Panc1 (cell line): ENCODE results near the gene CELSR2. TPM values are rescaled to one million over a fixed set of nuclear protein-coding genes. Genes with fewer than 3 reads are reported as not detected.

Experiments
- ATAC-seq: fragments of 200-7000 bp; cut with Tn5 transposase; 2 replicates; pipeline ENCODE4 v1.9.1; 2020; ENCODE audit warnings: mild to moderate bottlenecking, moderate library complexity
- BruUV-seq: library from RNA; stranded (reverse); fragments of 400-500 nt; replicated peaks from 2 replicates; lab custom pipeline; 2021; lab: Mats Ljungman, UMichigan
- CTCF ChIA-PET: fragments of 300-600 bp; sonication (Branson Sonifier 250); formaldehyde crosslinking; loops from one replicate; lab custom pipeline; 2022; ENCODE audit warnings: antibody characterized with exemption; lab: Charles Lee
- POLR2A ChIA-PET: fragments of 300-600 bp; sonication (Branson Sonifier 250); formaldehyde crosslinking; loops from one replicate; lab custom pipeline; 2022; ENCODE audit warnings: antibody characterized with exemption; lab: Charles Lee
- DNase-seq: peaks from one replicate; pipeline ENCODE4 v3.0.0-alpha.2; 2010; ENCODE audit warnings: low read depth, low spot score
- H3K27ac ChIP-seq: 2 replicates; pipeline ENCODE4 v1.5.1; 2011; ENCODE audit warnings: mild to moderate bottlenecking, low read length, inconsistent platforms
- H3K27me3 ChIP-seq: fragments of 200-500 bp; sonication (Bioruptor generic); 2 replicates; pipeline ENCODE4 v1.6.0; 2014; ENCODE audit warnings: low read length, inconsistent platforms; ENCODE audit not compliant: control insufficient read depth, insufficient read depth
- H3K36me3 ChIP-seq: fragments of 200-500 bp; sonication (Bioruptor generic); 2 replicates; pipeline ENCODE4 v1.5.1; 2014; ENCODE audit warnings: inconsistent platforms, mild to moderate bottlenecking, low read length, moderate library complexity; ENCODE audit not compliant: control insufficient read depth, insufficient read depth
- H3K4me1 ChIP-seq: 2 replicates; pipeline ENCODE4 v1.5.1; 2011; ENCODE audit warnings: inconsistent platforms, mild to moderate bottlenecking, low read length, moderate library complexity; ENCODE audit not compliant: control insufficient read depth, insufficient read depth
- H3K4me3 ChIP-seq, 2 experiments: 2 replicates each; pipeline ENCODE4 v1.5.1; 2011 to 2012; ENCODE audit warnings: low read depth in 2 of 2, low read length in 2 of 2, mild to moderate bottlenecking in 2 of 2, inconsistent platforms in 1 of 2, moderate library complexity in 1 of 2
- H3K9me3 ChIP-seq: fragments of 200-500 bp; sonication (Bioruptor generic); 2 replicates; pipeline ENCODE4 v1.5.1; 2014; ENCODE audit warnings: low read depth, mild to moderate bottlenecking, inconsistent platforms, low read length, moderate library complexity; ENCODE audit not compliant: control insufficient read depth, insufficient read depth
- POLR2AphosphoS5 ChIP-seq: IDR thresholded peaks from 2 replicates; pipeline ENCODE4 v1.6.1; 2012; ENCODE audit warnings: mild to moderate bottlenecking, low read depth, low read length, moderate library complexity
- SIN3A ChIP-seq: IDR thresholded peaks from 2 replicates; pipeline ENCODE4 v1.6.1; 2012; ENCODE audit warnings: low read depth, mild to moderate bottlenecking, low read length, moderate library complexity, borderline replicate concordance; ENCODE audit not compliant: insufficient read depth
- TCF7L2 ChIP-seq: IDR thresholded peaks from 2 replicates; pipeline ENCODE4 v1.6.1; 2011; ENCODE audit warnings: mild to moderate bottlenecking, low read depth, low read length, inconsistent platforms
- in situ Hi-C: cut with HindIII; loops from 2 replicates; pipeline ENCODE4 v1.10.0; 2016; ENCODE audit warnings: low sequenced_read_pairs, low pct_unique_long_range_greater_than_20kb
- intact Hi-C: fragments of 100-400 bp; cut with micrococcal nuclease; formaldehyde crosslinking; loops from one replicate; pipeline ENCODE4 v1.10.0; 2022; ENCODE audit not compliant: unreplicated experiment
- total RNA-seq: library from RNA; stranded (reverse); gene quantifications from one replicate; pipeline ENCODE4 v1.2.1, GENCODE V29; 2021; ENCODE audit not compliant: unreplicated experiment
- TF ChIP-seq, protein P1 (sequence below): fragments of 450-650 bp; IDR thresholded peaks from 2 replicates; pipeline ENCODE4 v1.5.1; 2017; ENCODE audit warnings: mild to moderate bottlenecking
- TF ChIP-seq, protein P2 (sequence below), 2 experiments: IDR thresholded peaks; 2 replicates each; pipeline ENCODE4 v1.6.1; 2011 to 2012; ENCODE audit warnings: low read depth in 2 of 2, control low read depth in 1 of 2, low read length in 1 of 2, mild to moderate bottlenecking in 1 of 2, moderate library complexity in 1 of 2; ENCODE audit not compliant: insufficient read depth in 1 of 2

The CELSR2 gene
- total RNA-seq, 1 experiment from 2014 or later, result 4.1 TPM

DNA sequence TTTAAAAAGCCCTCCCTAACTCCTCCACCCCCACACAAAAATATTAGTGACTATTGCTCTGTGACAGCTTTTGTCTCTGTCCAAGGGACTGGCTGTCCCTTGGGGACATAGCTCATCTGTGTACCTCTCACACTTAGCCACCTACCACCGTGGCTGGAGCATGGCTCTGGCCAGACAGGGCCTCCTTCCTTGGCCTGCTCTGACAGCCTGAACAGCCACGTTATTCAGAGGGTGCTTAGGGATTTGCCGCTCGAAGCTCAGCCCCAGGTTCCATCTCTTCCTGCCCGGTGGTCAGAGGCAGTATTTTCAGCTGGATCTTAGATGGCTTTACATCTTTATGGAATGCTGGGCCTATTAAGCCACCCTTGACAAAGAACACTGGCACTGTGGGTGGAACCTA is 6.1 kb upstream of the CELSR2 start:
- no TSS peak for BruUV-seq
- no peak overlapping the region for H3K4me3 ChIP-seq
- no peak for ATAC-seq
- ChIA-PET CTCF (no interaction called here), POLR2A (no interaction called here)
- no peak overlapping the region for H3K27ac ChIP-seq
- H3K36me3 ChIP-seq, result no peaks in the 10 kb centered on the region
- H3K9me3 ChIP-seq, result no peaks in the 10 kb centered on the region
- intact Hi-C loops (no loop called here), in situ Hi-C loops (no loop called here)
- no peak for TF ChIP-seq SIN3A
- TF ChIP-seq, protein P1, sequence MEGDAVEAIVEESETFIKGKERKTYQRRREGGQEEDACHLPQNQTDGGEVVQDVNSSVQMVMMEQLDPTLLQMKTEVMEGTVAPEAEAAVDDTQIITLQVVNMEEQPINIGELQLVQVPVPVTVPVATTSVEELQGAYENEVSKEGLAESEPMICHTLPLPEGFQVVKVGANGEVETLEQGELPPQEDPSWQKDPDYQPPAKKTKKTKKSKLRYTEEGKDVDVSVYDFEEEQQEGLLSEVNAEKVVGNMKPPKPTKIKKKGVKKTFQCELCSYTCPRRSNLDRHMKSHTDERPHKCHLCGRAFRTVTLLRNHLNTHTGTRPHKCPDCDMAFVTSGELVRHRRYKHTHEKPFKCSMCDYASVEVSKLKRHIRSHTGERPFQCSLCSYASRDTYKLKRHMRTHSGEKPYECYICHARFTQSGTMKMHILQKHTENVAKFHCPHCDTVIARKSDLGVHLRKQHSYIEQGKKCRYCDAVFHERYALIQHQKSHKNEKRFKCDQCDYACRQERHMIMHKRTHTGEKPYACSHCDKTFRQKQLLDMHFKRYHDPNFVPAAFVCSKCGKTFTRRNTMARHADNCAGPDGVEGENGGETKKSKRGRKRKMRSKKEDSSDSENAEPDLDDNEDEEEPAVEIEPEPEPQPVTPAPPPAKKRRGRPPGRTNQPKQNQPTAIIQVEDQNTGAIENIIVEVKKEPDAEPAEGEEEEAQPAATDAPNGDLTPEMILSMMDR, result no peak
- TF ChIP-seq, protein P2, sequence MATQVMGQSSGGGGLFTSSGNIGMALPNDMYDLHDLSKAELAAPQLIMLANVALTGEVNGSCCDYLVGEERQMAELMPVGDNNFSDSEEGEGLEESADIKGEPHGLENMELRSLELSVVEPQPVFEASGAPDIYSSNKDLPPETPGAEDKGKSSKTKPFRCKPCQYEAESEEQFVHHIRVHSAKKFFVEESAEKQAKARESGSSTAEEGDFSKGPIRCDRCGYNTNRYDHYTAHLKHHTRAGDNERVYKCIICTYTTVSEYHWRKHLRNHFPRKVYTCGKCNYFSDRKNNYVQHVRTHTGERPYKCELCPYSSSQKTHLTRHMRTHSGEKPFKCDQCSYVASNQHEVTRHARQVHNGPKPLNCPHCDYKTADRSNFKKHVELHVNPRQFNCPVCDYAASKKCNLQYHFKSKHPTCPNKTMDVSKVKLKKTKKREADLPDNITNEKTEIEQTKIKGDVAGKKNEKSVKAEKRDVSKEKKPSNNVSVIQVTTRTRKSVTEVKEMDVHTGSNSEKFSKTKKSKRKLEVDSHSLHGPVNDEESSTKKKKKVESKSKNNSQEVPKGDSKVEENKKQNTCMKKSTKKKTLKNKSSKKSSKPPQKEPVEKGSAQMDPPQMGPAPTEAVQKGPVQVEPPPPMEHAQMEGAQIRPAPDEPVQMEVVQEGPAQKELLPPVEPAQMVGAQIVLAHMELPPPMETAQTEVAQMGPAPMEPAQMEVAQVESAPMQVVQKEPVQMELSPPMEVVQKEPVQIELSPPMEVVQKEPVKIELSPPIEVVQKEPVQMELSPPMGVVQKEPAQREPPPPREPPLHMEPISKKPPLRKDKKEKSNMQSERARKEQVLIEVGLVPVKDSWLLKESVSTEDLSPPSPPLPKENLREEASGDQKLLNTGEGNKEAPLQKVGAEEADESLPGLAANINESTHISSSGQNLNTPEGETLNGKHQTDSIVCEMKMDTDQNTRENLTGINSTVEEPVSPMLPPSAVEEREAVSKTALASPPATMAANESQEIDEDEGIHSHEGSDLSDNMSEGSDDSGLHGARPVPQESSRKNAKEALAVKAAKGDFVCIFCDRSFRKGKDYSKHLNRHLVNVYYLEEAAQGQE (IDR thresholded peaks at IDR 0.05; ENCODE audit: insufficient read depth in 1 of 2, low read depth in 2 of 2, low read length in 1 of 2), result no peak
- no peak for TF ChIP-seq TCF7L2
- TF ChIP-seq POLR2AphosphoS5, result no peak
- no peaks in the 10 kb centered on the region; the same call in 1 of the 2 replicates for H3K4me1 ChIP-seq
- H3K27me3 ChIP-seq, result no peaks in the 10 kb centered on the region
- no peak for DNase-seq

DNA sequence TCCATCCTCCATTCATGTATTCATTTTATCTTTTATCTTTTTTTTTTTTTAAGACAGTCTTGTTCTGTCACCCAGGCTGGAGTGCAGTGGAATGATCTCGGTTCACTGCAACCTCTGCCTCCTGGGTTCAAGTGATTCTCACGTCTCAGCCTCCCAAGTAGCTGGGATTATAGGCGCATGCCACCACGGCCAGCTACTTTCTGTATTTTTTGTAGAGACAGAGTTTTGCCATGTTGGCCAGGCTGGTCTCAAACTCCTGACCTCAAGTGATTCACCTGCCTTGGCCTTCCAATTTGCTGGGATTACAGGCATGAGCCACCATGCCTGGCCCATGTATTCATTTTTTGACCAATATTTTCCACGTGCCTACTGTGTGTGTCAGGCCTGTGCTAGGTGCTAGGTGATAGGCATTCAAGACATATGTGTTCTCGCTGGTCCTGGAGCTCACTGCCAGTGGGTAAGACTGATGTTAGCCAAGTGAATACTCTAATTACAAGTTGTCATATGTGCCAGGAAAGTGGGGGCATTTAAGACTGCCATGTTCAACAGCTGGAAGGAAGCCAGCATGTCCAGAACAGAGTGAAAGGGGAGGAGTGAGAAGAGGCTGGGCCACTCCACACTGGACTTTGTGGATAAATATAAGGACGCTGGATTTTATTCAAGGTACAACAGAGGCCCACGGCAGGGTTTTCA is 5.3 kb upstream of the CELSR2 start:
- Histone ChIP-seq H3K4me3 (no peak overlapping the region), H3K4me1 (peaks cover 2% of the 10 kb centered on the region), H3K27me3 (no peaks in the 10 kb centered on the region), H3K27ac (no peak overlapping the region), H3K36me3 (no peaks in the 10 kb centered on the region), H3K9me3 (no peaks in the 10 kb centered on the region)
- in situ Hi-C loops (no loop called here), intact Hi-C loops (no loop called here)
- CTCF ChIA-PET, result no interaction called here
- no peak for TF ChIP-seq TCF7L2
- TF ChIP-seq, protein P2 (IDR thresholded peaks at IDR 0.05; ENCODE audit: insufficient read depth in 1 of 2, low read depth in 2 of 2, low read length in 1 of 2), result no peak
- TF ChIP-seq, protein P1, result no peak
- TF ChIP-seq SIN3A, result no peak
- no peak for TF ChIP-seq POLR2AphosphoS5
- no TSS peak for BruUV-seq
- ATAC-seq (no peak), DNase-seq (no peak)
- POLR2A ChIA-PET, result no interaction called here
